Neural cell (in vitro differentiated cells): Measurements from ENCODE around the gene CRIP1. TPM values are rescaled to one million over a fixed set of nuclear protein-coding genes. Genes with fewer than 3 reads are reported as not detected.

ENCODE experiments used
- H2AFZ ChIP-seq: fragments of 200-600, 300-800 bp; sonication (generic), shearing (Covaris generic); 2 replicates; pipeline ENCODE4 v1.6.0; 2014; ENCODE audit warnings: low read depth, mild to moderate bottlenecking, antibody characterized with exemption, low read length, moderate library complexity
- H3F3A ChIP-seq: fragments of 200-600 bp; shearing (Covaris generic); 2 replicates; pipeline ENCODE4 v1.6.1; 2016; ENCODE audit warnings: mild to moderate bottlenecking, moderate library complexity, mixed read lengths, antibody characterized with exemption, low read length; ENCODE audit not compliant: insufficient read depth, poor library complexity, severe bottlenecking
- H3K27ac ChIP-seq: fragments of 200-600, 300-800 bp; sonication (generic), shearing (Covaris generic); 2 replicates; pipeline ENCODE4 v1.5.1; 2014; ENCODE audit warnings: mild to moderate bottlenecking, low read length, moderate library complexity
- H3K27me3 ChIP-seq: fragments of 300-800, 200-600 bp; sonication (generic), shearing (Covaris generic); 2 replicates; pipeline ENCODE4 v1.6.0; 2014; ENCODE audit warnings: mild to moderate bottlenecking, low read depth, low read length, moderate library complexity; ENCODE audit not compliant: insufficient read depth
- H3K36me3 ChIP-seq: fragments of 300-800, 200-600 bp; sonication (generic), shearing (Covaris generic); 2 replicates; pipeline ENCODE4 v1.5.1; 2014; ENCODE audit warnings: mild to moderate bottlenecking, antibody characterized with exemption, low read length, moderate library complexity; ENCODE audit not compliant: insufficient read depth
- H3K4me2 ChIP-seq: fragments of 300-800, 200-600 bp; sonication (generic), shearing (Covaris generic); 2 replicates; pipeline ENCODE4 v1.6.0; 2014; ENCODE audit warnings: mild to moderate bottlenecking, low read length
- H3K4me3 ChIP-seq: fragments of 300-800, 200-600 bp; sonication (generic), shearing (Covaris generic); 2 replicates; pipeline ENCODE4 v1.5.1; 2014; ENCODE audit warnings: mild to moderate bottlenecking, low read length, moderate library complexity
- H3K79me2 ChIP-seq: fragments of 200-600 bp; shearing (Covaris generic); replicated peaks from 2 replicates; pipeline ENCODE4 v1.6.0; 2014; ENCODE audit warnings: mild to moderate bottlenecking, low read length, moderate library complexity; ENCODE audit not compliant: insufficient read depth
- H3K9ac ChIP-seq: fragments of 300-800, 200-600 bp; sonication (generic), shearing (Covaris generic); 2 replicates; pipeline ENCODE4 v1.6.1; 2016; ENCODE audit warnings: mild to moderate bottlenecking, low read length, mixed read lengths
- H3K9me2 ChIP-seq: fragments of 200-600 bp; shearing (Covaris generic); 2 replicates; pipeline ENCODE4 v1.6.1; 2016; ENCODE audit warnings: mild to moderate bottlenecking, low read length, mixed read lengths; ENCODE audit not compliant: insufficient read depth
- H3K9me3 ChIP-seq: fragments of 200-600, 300-800 bp; sonication (generic), shearing (Covaris generic); 2 replicates; pipeline ENCODE4 v1.6.1; 2016; ENCODE audit warnings: mild to moderate bottlenecking, mixed run types, low read length, moderate library complexity, mixed read lengths
- H4K20me1 ChIP-seq: fragments of 200-600 bp; shearing (Covaris generic); 2 replicates; pipeline ENCODE4 v1.6.1; 2016; ENCODE audit warnings: mild to moderate bottlenecking, mixed run types; ENCODE audit not compliant: insufficient read depth
- EP300 ChIP-seq: fragments of 450-650 bp; conservative IDR thresholded peaks from 2 replicates; pipeline ENCODE4 v1.6.1; 2014; ENCODE audit warnings: antibody characterized with exemption, mild to moderate bottlenecking, moderate library complexity; ENCODE audit not compliant: poor library complexity, severe bottlenecking
- EZH2 ChIP-seq: fragments of 200-600, 300-800 bp; shearing (Covaris generic), sonication (generic); IDR thresholded peaks from 2 replicates; pipeline ENCODE4 v1.6.1; 2014; ENCODE audit warnings: antibody characterized with exemption, low read length, borderline replicate concordance, mild to moderate bottlenecking; ENCODE audit not compliant: insufficient read depth, poor library complexity, severe bottlenecking
- MXI1 ChIP-seq: fragments of 450-650 bp; conservative IDR thresholded peaks from 2 replicates; pipeline ENCODE4 v1.6.1; 2014; ENCODE audit warnings: antibody characterized with exemption, mild to moderate bottlenecking; ENCODE audit not compliant: poor library complexity, severe bottlenecking
- POLR2AphosphoS5 ChIP-seq: IDR thresholded peaks from 2 replicates; pipeline ENCODE4 v1.6.1; 2012
- RAD21 ChIP-seq: fragments of 450-650 bp; conservative IDR thresholded peaks from 2 replicates; pipeline ENCODE4 v1.6.1; 2014; ENCODE audit warnings: antibody characterized with exemption, mild to moderate bottlenecking, moderate library complexity
- SMC3 ChIP-seq: fragments of 450-650 bp; conservative IDR thresholded peaks from 2 replicates; pipeline ENCODE4 v1.6.1; 2014; ENCODE audit warnings: antibody characterized with exemption, mild to moderate bottlenecking, moderate library complexity; ENCODE audit not compliant: poor library complexity
- TAF1 ChIP-seq: IDR thresholded peaks from 2 replicates; pipeline ENCODE4 v1.6.1; 2012; ENCODE audit warnings: low read depth
- polyA plus RNA-seq: library from polyadenylated mRNA; depleted of rRNA; stranded (reverse); fragments of >200 nt; gene quantifications from 2 replicates; pipeline ENCODE4 v1.2.3, GENCODE V29; 2014
- TF ChIP-seq, protein P1 (sequence below): fragments of 450-650 bp; IDR thresholded peaks from 2 replicates; pipeline ENCODE4 v1.5.1; 2014; ENCODE audit warnings: antibody characterized with exemption, mild to moderate bottlenecking, moderate library complexity; ENCODE audit not compliant: poor library complexity, severe bottlenecking
- TF ChIP-seq, protein P2 (sequence below): IDR thresholded peaks from 2 replicates; pipeline ENCODE4 v1.6.1; 2012; ENCODE audit warnings: borderline replicate concordance

CRIP1 gene
- polyA plus RNA-seq, 1 donor from 2014 or later: 0.58 TPM

DNA sequence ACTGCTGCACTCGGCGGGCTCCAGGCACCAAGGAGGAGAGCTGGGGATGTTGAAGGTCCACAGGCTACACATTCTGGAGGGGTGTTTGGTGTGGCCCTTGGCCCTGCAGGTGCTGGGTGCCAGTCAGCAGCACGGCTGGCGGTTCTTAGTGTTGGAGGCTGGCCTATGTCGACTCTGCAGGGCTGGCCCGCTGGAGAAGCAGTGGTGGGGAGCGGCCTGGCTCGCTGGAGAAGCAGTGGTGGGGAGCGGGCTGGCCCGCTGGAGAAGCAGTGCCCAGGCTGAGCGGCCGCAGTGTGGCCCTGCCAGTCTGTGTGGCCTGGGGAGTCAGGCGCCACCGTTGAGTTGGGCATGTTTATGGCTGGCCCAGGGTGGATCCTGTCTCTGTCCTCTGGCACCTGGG is 39.7 kb upstream of the CRIP1 start:
- Histone ChIP-seq H2AFZ (no peak overlapping the region), H4K20me1 (no peaks in the 10 kb centered on the region), H3K79me2 (no peaks in the 10 kb centered on the region), H3K9me2 (no peaks in the 10 kb centered on the region), H3K4me2 (no peak overlapping the region), H3K27ac (no peak overlapping the region), H3K4me3 (no peak overlapping the region), H3F3A (no peaks in the 10 kb centered on the region), H3K9ac (no peak overlapping the region), H3K27me3 (no peaks in the 10 kb centered on the region), H3K9me3 (no peaks in the 10 kb centered on the region), H3K36me3 (no peaks in the 10 kb centered on the region)
- TF ChIP-seq, protein P1, sequence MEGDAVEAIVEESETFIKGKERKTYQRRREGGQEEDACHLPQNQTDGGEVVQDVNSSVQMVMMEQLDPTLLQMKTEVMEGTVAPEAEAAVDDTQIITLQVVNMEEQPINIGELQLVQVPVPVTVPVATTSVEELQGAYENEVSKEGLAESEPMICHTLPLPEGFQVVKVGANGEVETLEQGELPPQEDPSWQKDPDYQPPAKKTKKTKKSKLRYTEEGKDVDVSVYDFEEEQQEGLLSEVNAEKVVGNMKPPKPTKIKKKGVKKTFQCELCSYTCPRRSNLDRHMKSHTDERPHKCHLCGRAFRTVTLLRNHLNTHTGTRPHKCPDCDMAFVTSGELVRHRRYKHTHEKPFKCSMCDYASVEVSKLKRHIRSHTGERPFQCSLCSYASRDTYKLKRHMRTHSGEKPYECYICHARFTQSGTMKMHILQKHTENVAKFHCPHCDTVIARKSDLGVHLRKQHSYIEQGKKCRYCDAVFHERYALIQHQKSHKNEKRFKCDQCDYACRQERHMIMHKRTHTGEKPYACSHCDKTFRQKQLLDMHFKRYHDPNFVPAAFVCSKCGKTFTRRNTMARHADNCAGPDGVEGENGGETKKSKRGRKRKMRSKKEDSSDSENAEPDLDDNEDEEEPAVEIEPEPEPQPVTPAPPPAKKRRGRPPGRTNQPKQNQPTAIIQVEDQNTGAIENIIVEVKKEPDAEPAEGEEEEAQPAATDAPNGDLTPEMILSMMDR: no peak
- TF ChIP-seq EP300: no peak
- TF ChIP-seq MXI1: no peak
- no peak for TF ChIP-seq POLR2AphosphoS5
- no peak for TF ChIP-seq TAF1
- TF ChIP-seq EZH2: no peak
- TF ChIP-seq RAD21: no peak
- TF ChIP-seq, protein P2, sequence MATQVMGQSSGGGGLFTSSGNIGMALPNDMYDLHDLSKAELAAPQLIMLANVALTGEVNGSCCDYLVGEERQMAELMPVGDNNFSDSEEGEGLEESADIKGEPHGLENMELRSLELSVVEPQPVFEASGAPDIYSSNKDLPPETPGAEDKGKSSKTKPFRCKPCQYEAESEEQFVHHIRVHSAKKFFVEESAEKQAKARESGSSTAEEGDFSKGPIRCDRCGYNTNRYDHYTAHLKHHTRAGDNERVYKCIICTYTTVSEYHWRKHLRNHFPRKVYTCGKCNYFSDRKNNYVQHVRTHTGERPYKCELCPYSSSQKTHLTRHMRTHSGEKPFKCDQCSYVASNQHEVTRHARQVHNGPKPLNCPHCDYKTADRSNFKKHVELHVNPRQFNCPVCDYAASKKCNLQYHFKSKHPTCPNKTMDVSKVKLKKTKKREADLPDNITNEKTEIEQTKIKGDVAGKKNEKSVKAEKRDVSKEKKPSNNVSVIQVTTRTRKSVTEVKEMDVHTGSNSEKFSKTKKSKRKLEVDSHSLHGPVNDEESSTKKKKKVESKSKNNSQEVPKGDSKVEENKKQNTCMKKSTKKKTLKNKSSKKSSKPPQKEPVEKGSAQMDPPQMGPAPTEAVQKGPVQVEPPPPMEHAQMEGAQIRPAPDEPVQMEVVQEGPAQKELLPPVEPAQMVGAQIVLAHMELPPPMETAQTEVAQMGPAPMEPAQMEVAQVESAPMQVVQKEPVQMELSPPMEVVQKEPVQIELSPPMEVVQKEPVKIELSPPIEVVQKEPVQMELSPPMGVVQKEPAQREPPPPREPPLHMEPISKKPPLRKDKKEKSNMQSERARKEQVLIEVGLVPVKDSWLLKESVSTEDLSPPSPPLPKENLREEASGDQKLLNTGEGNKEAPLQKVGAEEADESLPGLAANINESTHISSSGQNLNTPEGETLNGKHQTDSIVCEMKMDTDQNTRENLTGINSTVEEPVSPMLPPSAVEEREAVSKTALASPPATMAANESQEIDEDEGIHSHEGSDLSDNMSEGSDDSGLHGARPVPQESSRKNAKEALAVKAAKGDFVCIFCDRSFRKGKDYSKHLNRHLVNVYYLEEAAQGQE: no peak
- no peak for TF ChIP-seq SMC3

DNA sequence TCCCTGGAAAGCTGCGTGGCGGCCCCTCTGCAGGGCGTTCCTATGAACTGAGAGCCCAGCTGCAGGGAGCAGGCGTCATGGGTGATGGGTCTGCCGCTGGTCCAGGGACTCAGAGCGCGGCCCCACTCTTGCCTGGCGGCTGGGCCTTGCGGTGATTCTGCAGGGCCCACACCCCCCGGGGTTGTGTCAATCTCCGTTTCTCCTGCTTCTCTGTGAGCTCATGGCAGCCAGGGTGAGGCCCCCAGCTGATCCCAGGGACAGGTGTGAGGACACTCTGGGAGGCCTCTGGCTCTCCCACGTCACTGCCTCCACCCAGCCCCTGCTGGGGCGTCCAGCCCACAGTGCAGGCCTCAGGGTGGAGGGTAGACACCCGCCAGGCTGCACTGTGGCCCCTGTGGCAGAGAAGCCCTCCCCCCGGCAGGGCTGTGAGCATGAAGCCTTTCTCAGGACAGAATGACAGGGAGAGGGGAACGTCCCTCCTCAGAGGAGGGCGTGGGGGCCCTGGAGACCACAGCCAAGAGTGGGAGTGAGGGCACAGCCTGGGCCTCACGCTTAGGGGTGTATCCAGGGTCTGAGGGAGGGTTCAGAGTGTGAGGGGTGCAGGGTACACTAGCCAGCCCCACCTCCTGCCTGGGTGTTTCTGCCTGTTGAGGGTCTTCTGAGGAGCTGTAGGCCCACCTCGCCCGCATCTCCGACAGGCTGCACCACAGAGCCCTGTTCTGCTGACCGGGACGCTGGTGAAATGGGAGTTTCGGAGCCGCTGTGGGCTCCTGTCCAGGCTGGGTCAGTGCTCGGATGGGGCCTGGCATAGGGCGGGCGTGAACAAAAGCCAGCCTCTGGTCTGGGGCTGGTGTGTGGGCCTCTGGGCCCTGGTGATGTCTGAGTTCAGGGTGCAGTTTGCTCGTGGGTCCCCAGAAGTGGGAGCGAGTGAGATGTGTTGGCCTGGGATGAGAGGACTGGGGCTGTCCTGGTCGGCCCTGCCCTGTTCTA is 38.7 kb upstream of the CRIP1 start:
- H3K9ac ChIP-seq: no peak overlapping the region
- H3K27me3 ChIP-seq: no peaks in the 10 kb centered on the region
- H3K36me3 ChIP-seq: no peaks in the 10 kb centered on the region
- no peaks in the 10 kb centered on the region for H3K9me3 ChIP-seq
- no peaks in the 10 kb centered on the region for H4K20me1 ChIP-seq
- H3K27ac ChIP-seq: no peak overlapping the region
- H3K79me2 ChIP-seq: no peaks in the 10 kb centered on the region
- no peak overlapping the region for H2AFZ ChIP-seq
- H3F3A ChIP-seq: no peaks in the 10 kb centered on the region
- H3K4me3 ChIP-seq: no peak overlapping the region
- no peaks in the 10 kb centered on the region for H3K9me2 ChIP-seq
- TF ChIP-seq MXI1: no peak
- no peak for TF ChIP-seq TAF1
- TF ChIP-seq, protein P2: no peak
- no peak overlapping the region for H3K4me2 ChIP-seq
